Bronchial epithelial cell (primary cell): ENCODE data around the gene DYSF. TPM values are rescaled to one million over a fixed set of nuclear protein-coding genes. Genes with fewer than 3 reads are reported as not detected.

Source experiments
- DNase-seq: peaks from one replicate; pipeline ENCODE4 v3.0.0-alpha.2; 2010; ENCODE audit warnings: low read depth
- FAIRE-seq: peaks from 2 replicates; lab custom pipeline; 2011; peaks lifted over from hg19 to GRCh38; lab: Jason Lieb, UNC
- H3K27me3 ChIP-seq: 2 replicates; pipeline ENCODE4 v1.5.1; 2011; ENCODE audit warnings: low read length; ENCODE audit not compliant: control insufficient read depth, insufficient read depth
- H3K36me3 ChIP-seq: 2 replicates; pipeline ENCODE4 v1.5.1; 2011; ENCODE audit warnings: low read length; ENCODE audit not compliant: control insufficient read depth, insufficient read depth
- H3K4me3 ChIP-seq: 2 replicates; pipeline ENCODE4 v1.5.1; 2011; ENCODE audit warnings: mild to moderate bottlenecking, low read depth, low read length, control low read depth
- CTCF ChIP-seq: IDR thresholded peaks from 2 replicates; pipeline ENCODE4 v1.5.1; 2011; ENCODE audit warnings: mild to moderate bottlenecking, moderate library complexity, low read length, control low read depth, inconsistent platforms; ENCODE audit not compliant: insufficient read depth, severe bottlenecking
- total RNA-seq: library from RNA; depleted of rRNA; stranded (reverse); fragments of >200 nt; gene quantifications from 2 replicates; pipeline ENCODE4 v1.2.1, GENCODE V29; 2014

The DYSF gene
- total RNA-seq, 1 donor from 2014 or later = under 0.01 TPM

DNA sequence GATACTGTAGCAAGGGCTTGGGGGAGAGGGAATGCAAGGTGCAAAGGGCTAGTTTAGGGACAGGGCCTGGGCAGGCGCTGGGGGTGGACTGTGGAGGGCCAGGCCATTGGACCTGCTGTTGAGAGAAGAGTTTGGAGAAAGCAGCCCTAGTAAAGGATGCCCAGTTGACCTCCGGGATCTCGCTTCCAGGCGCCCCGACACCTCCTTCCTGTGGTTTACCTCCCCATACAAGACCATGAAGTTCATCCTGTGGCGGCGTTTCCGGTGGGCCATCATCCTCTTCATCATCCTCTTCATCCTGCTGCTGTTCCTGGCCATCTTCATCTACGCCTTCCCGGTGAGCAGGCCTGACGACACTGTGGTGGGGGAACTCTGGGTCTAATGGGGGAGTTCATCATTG is 229.0 kb downstream of the DYSF start:
- no peak for FAIRE-seq
- no peak for TF ChIP-seq CTCF
- no peak for DNase-seq
- no peaks in the 10 kb centered on the region for H3K36me3 ChIP-seq
- no peak overlapping the region for H3K4me3 ChIP-seq
- H3K27me3 ChIP-seq = no peaks in the 10 kb centered on the region

GRCh38 chr2:71683070-71683469 is 229.7 kb downstream of the DYSF start:
- TF ChIP-seq CTCF = no peak
- no peaks in the 10 kb centered on the region for H3K36me3 ChIP-seq
- H3K4me3 ChIP-seq = no peak overlapping the region
- H3K27me3 ChIP-seq = no peaks in the 10 kb centered on the region
- FAIRE-seq (no peak), DNase-seq (no peak)

DNA sequence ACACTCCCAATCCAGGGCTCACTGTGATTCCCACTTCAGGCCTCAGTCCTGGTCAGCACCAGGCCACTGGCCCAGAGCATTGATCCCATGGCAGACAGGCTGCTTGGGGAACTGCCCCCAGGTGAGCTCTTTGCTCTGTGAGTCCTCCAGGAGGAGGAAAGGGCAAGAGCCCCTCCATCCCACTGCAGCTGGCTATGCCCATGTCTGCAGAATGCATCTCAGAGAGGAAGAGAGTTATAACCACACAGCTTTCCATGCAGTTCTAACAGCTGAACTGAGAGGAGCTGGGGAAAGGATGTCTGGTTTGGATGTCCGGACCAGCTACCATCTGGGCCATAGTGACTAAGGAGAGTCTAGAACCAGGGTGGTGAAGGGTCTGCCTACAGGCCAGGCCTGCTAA is 230.3 kb downstream of the DYSF start:
- Histone ChIP-seq H3K27me3 (no peaks in the 10 kb centered on the region), H3K36me3 (no peaks in the 10 kb centered on the region), H3K4me3 (no peak overlapping the region)
- no peak for TF ChIP-seq CTCF
- DNase-seq = no peak
- FAIRE-seq = no peak

DNA sequence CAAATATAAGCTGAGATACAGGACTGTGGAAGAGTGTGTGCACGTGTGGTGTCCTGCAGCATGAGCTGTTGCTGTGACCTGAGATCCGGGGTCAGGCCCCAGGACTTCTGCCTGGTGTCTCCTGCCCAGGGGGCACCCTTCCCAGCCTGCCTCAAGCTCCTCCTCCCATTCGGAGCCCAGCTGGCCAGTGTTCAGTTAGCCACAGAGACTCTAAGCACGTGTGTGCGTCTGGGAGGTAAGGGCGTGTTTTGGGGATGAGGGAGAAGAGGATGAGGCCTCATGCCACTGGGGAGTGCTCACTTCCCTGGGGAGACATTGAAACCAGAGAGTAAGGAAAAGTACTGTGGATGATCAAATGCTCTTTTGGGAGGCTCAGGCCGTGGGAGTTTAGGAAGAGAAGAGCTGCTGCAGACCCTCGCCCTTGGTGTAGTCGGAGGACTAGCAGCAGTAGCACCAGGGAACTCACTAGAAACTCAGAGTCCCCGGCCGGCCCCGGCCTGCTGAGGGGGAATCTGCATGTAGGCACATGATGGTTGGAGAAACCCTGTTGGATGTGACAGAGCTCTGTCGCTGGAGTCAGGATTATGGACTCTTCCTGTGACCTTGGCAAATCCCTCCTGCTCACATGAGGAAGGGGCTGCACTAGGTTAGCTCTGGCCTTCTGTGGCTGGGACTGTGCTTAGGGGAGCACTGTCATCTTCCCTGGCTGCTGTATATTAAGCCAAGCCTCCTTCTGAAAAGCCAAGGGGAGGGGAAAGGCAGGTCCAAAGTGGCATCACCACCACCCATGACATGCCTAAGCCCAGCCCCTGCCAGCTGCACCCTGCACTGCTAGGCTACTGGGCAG is 231.1 kb downstream of the DYSF start:
- Histone ChIP-seq H3K27me3 (no peaks in the 10 kb centered on the region), H3K36me3 (no peaks in the 10 kb centered on the region), H3K4me3 (no peak overlapping the region)
- DNase-seq (no peak), FAIRE-seq (no peak)
- TF ChIP-seq CTCF = no peak

GRCh38 chr2:71685073-71685848 is 231.9 kb downstream of the DYSF start:
- DNase-seq (no peak), FAIRE-seq (no peak)
- no peaks in the 10 kb centered on the region for H3K36me3 ChIP-seq
- no peaks in the 10 kb centered on the region for H3K27me3 ChIP-seq
- TF ChIP-seq CTCF = no peak
- H3K4me3 ChIP-seq = no peak overlapping the region
